ENCODE results near the gene RAET1E.
A peak's percentile ranks its signal among the peaks of the same experiment; 100 is the strongest.
"Not testable (repeated sequence)": the region's sequence is repeated elsewhere in the genome, so short reads cannot be mapped to it uniquely, and the experiment has no call there.

The RAET1E gene

GRCh38 chr6:149855040-149855654, 42.8 kb downstream of the RAET1E start:
- TF ChIP-seq CTCF (conservative IDR thresholded peaks at IDR 0.05) (no peak), ZFX (IDR thresholded peaks at IDR 0.05) (no peak)

GRCh38 chr6:149854532-149854931, 43.4 kb downstream of the RAET1E start:
- H3K27ac ChIP-seq: peak overlapping the region; percentile 13; the same call in 1 of the 2 replicates

More at GRCh38 chr6:149855040-149855654, 42.8 kb downstream of the RAET1E start:
- H3K27ac ChIP-seq: peak overlapping the region; percentile 13; the same call in 1 of the 2 replicates

GRCh38 chr6:149854017-149854416, 43.9 kb downstream of the RAET1E start:
- H3K27ac ChIP-seq: not testable (repeated sequence)

More at GRCh38 chr6:149854532-149854931, 43.4 kb downstream of the RAET1E start:
- TF ChIP-seq ZFX (IDR thresholded peaks at IDR 0.05) (no peak), CTCF (conservative IDR thresholded peaks at IDR 0.05) (no peak)

- no peak overlapping the region for H3K27ac ChIP-seq
- TF ChIP-seq ZFX (IDR thresholded peaks at IDR 0.05) (no peak), CTCF (conservative IDR thresholded peaks at IDR 0.05) (no peak)
These were observed 45.0 kb downstream of the RAET1E start for GRCh38 chr6:149852881-149853280.

- no peak overlapping the region for H3K27ac ChIP-seq
- no peak for TF ChIP-seq CTCF (conservative IDR thresholded peaks at IDR 0.05)
These were observed 45.7 kb downstream of the RAET1E start for GRCh38 chr6:149852180-149852579.

- TF ChIP-seq CTCF (conservative IDR thresholded peaks at IDR 0.05) (no peak), ZFX (IDR thresholded peaks at IDR 0.05) (no peak)
- no peak overlapping the region for H3K27ac ChIP-seq
These were observed 46.3 kb downstream of the RAET1E start for GRCh38 chr6:149851461-149852110.

- H3K27ac ChIP-seq: not testable (repeated sequence)
These were observed 49.6 kb downstream of the RAET1E start for GRCh38 chr6:149848343-149848742.
